Stimulated activated CD8-positive, alpha-beta memory T cell treated with anti-CD3 and anti-CD28 coated beads, Interleukin-7, amount 100 ng/mL, for 1 hour (primary cell): ENCODE data around the gene PLEKHS1.

ENCODE experiments used
- DNase-seq, 2 donors: peaks; one replicate each; pipeline ENCODE4 v3.0.0-alpha.2; 2020; ENCODE audit warnings: low read depth in 2 of 2

The PLEKHS1 gene

DNA sequence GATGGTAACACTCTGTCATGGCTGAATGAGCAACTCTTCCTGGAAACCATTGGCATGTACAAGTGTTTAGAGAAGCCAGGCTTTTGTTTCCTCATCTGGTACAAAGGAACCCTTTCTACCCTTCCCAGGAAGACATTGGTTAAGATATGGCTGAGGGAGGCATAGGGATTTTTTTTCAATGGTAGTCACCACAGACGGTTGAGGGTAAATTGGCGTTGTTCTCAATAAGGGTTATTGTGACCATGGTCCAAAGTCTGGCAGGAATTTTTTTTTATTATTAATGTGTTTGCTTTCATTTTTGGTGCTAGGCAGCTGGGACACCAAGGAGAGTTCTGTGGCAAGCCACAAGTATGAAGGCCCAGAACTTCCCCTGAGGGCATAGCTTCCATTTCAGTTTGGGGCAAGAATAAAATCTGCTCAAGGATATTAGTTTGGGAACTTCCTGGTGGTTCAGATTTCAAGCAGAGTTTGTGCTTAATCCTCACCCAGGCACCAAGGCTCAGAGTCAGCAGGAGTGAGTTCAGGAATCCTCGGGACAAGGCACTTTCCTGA lies at the start of gene PLEKHS1:
Gene PLEKHS1, plus strand, starts transcription at position 502 of the 552 bp plus-strand sequence. CDS start 3,596 bp downstream, outside the sequence.
- DNase-seq = no peak

GRCh38 chr10:113704637-113705343 lies 46.7 kb upstream of the PLEKHS1 start:
- DNase-seq = no peak

DNA sequence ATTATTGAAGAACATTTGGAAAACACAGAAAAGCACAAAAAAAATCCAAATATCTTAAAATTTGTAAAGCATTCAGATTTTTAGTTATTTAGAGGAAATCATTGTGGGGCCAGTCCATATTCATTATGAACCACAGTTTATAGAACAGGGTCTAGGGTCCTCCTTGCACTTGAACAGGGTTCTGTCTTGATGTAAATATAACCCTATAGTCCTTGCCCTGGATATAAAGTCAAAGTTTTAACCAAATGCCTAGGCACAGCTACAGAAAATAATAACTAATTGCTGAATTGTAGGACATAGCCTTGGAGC lies 46.2 kb upstream of the PLEKHS1 start:
- no peak for DNase-seq

GRCh38 chr10:113706623-113707022 lies 44.9 kb upstream of the PLEKHS1 start:
- DNase-seq = no peak

DNA sequence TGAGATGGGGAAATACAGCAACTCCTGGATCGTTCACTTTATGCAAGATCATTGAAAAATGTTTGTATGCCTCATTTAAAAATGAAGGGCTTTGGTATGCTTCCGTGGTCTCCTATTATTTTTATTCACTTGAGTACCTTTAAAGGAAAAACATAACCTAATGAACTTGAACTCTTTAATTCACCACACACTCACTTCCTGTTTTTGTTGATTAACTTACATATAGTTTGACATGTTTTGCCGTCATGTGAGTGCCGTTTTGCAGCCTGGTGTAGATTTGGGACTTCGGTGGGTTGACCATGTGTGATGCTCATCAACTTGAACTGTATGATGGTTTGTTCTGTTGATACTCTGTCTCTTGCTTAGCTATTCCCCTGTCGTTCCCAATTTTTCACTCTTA lies 42.8 kb upstream of the PLEKHS1 start:
- no peak for DNase-seq

- DNase-seq = no peak
These were observed 42.2 kb upstream of the PLEKHS1 start for GRCh38 chr10:113709221-113709838.

DNA sequence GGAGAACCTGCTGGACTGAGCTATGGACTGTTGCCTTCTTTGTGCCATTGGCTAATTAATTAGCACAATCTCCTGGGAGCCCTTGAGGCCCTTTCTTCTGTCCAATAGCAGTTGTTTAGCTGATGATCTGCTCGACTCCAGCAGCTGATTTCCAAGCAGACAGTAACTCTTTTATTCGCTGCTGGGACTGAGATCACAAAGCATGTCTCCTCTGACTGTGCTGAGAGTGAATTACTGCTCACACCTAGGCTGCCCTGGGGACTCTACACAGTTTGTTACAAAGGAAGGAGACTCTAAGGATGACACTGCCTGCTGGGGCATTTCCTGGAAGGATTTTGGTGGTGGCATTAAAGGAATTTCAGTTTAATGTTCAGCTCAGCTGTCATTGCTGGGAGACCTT lies 40.3 kb upstream of the PLEKHS1 start:
- no peak for DNase-seq

GRCh38 chr10:113712024-113712423 lies 39.5 kb upstream of the PLEKHS1 start:
- DNase-seq = no peak

DNA sequence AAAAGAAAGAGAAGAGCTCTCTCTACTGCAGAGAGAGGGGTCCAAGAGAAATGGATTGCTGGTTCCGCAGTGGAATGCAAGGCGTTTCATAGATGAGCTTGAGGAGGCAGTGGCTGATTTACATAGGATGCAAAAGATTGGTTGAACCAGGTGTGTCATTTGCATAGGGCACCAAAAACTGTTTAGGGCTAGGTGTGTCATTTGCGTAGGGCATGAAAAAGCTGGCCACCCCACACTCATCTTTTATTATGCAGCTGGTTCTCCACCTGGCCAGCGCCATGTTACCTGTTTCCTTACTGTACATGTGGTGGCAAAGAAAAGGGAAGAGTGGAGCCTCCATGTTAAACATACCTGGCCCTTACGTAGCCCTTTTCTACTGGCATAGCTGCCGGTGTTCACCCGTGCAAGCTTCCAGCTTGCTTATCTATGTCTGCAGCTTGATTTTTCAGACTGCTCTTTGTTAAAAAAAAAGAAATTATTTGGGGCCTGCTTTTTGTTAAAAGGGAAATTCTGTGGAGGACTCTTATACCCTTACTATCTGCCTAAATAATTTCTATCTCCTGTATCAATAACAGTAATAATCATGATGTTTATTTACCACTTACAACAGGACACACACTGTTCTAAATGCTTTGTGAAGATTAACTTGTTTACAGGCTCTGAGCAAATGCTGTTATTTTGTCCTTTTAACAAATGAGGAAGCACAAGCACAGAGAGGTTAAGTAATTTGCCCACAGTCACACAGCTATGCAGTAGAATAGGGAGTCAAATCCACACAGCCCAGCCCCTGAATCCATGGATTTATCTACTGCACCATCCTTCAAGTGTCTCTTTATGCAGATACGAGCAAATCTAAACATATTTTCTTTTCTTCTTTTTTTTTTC lies 38.5 kb upstream of the PLEKHS1 start:
- DNase-seq = no peak

DNA sequence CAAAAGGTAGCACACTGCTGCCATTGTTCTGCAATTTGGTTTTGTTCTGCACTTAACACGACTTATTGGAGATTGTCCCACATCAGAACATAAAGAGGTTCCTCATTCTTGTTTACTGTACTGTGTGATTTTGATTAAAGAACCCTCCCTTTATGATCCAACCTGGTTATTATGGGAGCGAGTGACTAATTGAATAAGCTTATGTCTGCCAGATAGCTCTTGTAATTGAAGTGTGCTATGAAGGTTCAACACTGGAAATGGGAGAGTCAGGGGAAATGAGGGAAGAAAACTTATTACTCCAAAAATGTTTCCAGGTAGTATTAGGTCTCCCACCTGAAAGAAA lies 37.9 kb upstream of the PLEKHS1 start:
- no peak for DNase-seq

- no peak for DNase-seq
These were observed 35.2 kb upstream of the PLEKHS1 start for GRCh38 chr10:113716109-113716910.

GRCh38 chr10:113718969-113719822 lies 32.3 kb upstream of the PLEKHS1 start:
- DNase-seq = no peak

DNA sequence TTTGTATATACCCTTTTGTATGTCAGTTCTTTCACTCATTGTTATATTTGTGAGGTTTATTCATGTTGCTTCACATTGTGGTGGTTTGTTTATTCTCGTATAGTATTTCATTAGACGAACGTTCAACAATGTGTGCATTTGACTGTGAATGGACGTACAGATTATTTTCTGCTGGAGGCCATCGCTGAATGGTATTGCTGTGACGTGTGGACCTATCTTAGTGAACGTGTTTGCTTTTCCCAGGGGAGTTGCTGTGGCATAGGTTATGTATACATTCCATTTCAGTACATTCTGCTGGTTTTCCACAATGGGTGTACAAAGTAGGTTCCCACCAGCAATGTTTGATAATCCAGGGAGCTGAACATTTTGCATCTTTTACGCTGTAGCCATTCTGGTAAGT lies 31.1 kb upstream of the PLEKHS1 start:
- DNase-seq = no peak

DNA sequence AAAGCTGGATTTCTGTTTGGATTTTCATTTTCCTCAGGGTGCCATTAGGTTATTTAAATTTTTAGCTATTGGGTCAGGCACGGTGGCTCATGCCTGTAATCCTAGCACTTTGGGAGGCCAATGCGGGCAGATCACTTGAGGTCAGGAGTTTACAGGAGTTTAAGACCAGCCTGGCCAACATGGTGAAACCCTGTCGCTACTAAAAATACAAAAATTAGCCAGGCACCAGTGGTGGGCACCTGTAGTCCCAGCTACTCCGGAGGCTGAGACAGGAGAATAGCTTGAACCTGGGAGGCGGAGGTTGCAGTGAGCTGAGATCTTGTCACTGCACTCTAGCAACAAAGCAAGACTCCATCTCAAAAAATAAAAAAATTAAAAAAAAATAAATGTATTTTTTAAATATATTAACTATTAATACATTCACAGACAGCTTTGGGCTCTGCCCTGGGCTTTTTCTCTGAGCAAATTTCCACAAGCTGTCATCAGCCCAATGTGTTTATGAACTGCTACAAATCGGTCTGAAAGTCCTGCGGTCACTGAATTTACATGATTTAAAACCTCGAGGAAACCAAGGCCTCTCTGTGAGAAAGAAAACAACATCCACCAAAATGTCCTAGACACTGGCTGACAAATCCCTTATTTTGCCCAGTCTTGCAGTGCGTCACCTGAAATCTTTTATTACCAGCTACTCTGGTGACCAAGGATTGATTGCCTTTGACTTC lies 19.2 kb upstream of the PLEKHS1 start:
- DNase-seq = no peak

DNA sequence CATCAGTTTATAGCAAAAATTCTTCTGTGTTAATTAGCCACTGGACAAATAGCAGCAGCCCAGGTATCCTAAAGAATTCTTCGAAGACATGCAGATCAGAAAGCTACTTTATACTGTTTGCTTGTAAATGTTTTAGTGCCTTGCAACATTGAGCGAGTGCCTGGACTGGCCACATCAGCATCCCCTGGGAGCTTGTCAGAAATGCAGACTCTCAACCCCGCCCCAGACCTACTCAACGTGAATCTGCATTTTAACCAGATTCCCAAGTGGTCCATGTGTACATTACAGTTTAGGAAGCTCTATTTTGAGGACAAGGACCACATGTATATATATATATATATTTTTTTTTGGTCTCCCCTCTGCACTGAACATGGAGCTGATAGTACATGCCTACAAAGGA lies 18.5 kb upstream of the PLEKHS1 start:
- DNase-seq = no peak

DNA sequence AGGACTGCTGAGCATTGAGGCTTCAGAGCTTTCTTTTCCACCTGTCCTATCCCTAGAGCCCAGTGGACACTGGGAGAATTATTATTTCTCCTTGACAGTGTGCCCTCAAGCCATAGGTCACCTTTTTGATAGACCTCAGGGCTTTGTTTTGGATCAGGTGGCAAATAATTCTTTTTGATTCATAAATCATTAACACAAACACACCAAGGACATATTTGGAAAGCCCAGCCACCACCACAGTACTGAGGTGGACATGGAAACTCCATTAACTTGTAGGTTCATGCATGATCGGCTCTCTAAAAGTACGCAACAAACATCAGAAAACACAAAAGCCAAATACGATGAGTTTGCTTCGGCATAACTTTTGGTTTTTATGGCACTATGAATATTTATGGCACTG lies 17.8 kb upstream of the PLEKHS1 start:
- no peak for DNase-seq

DNA sequence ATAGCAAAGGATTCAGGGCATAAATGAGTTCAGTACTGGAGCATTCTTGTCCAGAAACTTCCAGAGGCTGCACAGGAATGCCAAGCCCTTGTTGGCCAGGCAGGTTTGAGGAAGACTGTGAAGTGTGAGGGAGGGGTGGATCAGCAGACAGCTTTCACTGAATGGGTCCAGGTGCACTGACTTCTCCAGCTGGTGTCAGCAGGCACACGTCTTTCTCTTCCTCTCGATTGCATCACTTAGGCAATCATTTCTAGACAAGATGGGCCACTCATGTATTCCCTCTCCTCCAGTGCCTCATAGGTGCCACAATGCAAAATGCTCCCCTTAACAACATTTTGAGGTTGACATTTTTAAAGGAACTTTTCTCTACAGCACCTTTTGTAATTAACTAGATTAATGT lies 15.6 kb upstream of the PLEKHS1 start:
- DNase-seq = no peak

DNA sequence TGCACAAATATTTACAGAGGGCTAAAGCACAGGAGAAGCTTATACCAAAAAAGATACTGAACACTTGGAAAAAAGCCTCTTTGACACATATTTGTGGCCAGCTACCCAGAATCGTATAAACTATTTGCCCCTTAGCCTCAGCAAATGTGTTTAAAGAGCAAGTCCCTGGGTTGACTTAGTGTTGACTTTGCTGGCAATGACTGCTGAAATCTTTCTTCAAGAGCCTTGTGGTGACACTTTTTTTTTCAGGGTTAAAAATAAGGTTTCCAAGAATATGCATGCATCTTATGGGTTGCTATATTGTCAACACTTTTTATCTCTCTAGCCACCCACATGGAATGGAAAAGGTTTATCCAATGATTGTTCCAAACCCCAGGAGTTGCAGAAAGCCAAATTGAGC lies 14.9 kb upstream of the PLEKHS1 start:
- no peak for DNase-seq

DNA sequence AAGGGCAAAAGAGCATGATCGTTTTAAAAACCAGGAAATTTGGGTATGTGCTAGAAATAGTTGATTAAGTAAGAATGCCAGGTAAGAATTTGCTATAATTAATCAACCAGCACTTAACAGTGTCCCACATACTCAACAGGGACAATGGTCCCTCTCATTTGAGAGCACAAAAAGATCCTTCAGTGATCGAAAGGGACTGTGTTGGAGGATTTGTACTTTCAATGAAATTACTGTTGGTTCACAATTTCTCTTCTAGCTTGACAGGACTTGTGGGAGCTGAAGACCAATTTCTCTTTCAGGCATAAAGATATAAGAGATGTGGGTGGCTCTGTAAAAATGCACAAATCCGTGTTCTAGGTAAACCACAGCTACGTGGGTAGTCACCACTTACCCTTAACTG lies 12.5 kb upstream of the PLEKHS1 start:
- DNase-seq = no peak

GRCh38 chr10:113739577-113739976 lies 11.9 kb upstream of the PLEKHS1 start:
- no peak for DNase-seq
